Stimulated activated naive CD8-positive, alpha-beta T cell treated with anti-CD3 and anti-CD28 coated beads, Interleukin-15, Interleukin-2, amounts not matched to agents 100 ng/mL and 50 ng/mL, for 24 hours (primary cell): ENCODE measurements around the gene COL27A1.
A peak's percentile ranks its signal among the peaks of the same experiment; 100 is the strongest.
"Not testable (repeated sequence)": the region's sequence is repeated elsewhere in the genome, so short reads cannot be mapped to it uniquely, and the experiment has no call there.

Experiments used
- H3K27ac Mint-ChIP-seq: one replicate; pipeline ENCODE4 v1.8.0; 2021; ENCODE audit warnings: mild to moderate bottlenecking, mixed read lengths
- H3K27me3 Mint-ChIP-seq: one replicate; pipeline ENCODE4 v1.8.0; 2021; ENCODE audit warnings: mixed read lengths
- H3K36me3 Mint-ChIP-seq: one replicate; pipeline ENCODE4 v1.8.0; 2021; ENCODE audit warnings: low read depth, mixed read lengths
- H3K4me1 Mint-ChIP-seq: one replicate; pipeline ENCODE4 v1.8.0; 2021; ENCODE audit warnings: low read depth, mixed read lengths
- H3K4me3 Mint-ChIP-seq: one replicate; pipeline ENCODE4 v1.8.0; 2021; ENCODE audit warnings: mild to moderate bottlenecking, mixed read lengths
- H3K9me3 Mint-ChIP-seq: one replicate; pipeline ENCODE4 v1.8.0; 2021; ENCODE audit warnings: mixed read lengths

The COL27A1 gene

GRCh38 chr9:114332474-114333040 is 177.2 kb downstream of the COL27A1 start:
- peaks cover 21% of the 10 kb centered on the region for H3K36me3 Mint-ChIP-seq

GRCh38 chr9:114333718-114334117 is 178.4 kb downstream of the COL27A1 start:
- not testable (repeated sequence) for H3K4me3 Mint-ChIP-seq, H3K27ac Mint-ChIP-seq, H3K27me3 Mint-ChIP-seq, H3K9me3 Mint-ChIP-seq
- Mint-ChIP-seq H3K36me3 (peaks cover 30% of the 10 kb centered on the region), H3K4me1 (peaks cover 19% of the 10 kb centered on the region)

More at GRCh38 chr9:114332474-114333040, 177.2 kb downstream of the COL27A1 start:
- Mint-ChIP-seq H3K4me1 (peaks cover 14% of the 10 kb centered on the region), H3K27ac (peak overlapping the region; percentile 17)
- not testable (repeated sequence) for H3K4me3 Mint-ChIP-seq, H3K9me3 Mint-ChIP-seq, H3K27me3 Mint-ChIP-seq

- peak overlapping the region; percentile 94 for H3K27ac Mint-ChIP-seq
- peaks cover 3% of the 10 kb centered on the region for H3K9me3 Mint-ChIP-seq
- H3K36me3 Mint-ChIP-seq, result peaks cover 38% of the 10 kb centered on the region
- no peaks in the 10 kb centered on the region for H3K27me3 Mint-ChIP-seq
- H3K4me1 Mint-ChIP-seq, result peaks cover 25% of the 10 kb centered on the region
- no peak overlapping the region for H3K4me3 Mint-ChIP-seq
Observed at GRCh38 chr9:114334490-114334889, 179.2 kb downstream of the COL27A1 start.

GRCh38 chr9:114335745-114336144 is 180.4 kb downstream of the COL27A1 start:
- Mint-ChIP-seq H3K36me3 (peaks cover 49% of the 10 kb centered on the region), H3K4me3 (no peak overlapping the region), H3K27me3 (no peaks in the 10 kb centered on the region), H3K4me1 (peaks cover 28% of the 10 kb centered on the region), H3K27ac (no peak overlapping the region), H3K9me3 (peaks cover 3% of the 10 kb centered on the region)

GRCh38 chr9:114336157-114336556 is 180.8 kb downstream of the COL27A1 start:
- Mint-ChIP-seq H3K27ac (no peak overlapping the region), H3K9me3 (peaks cover 3% of the 10 kb centered on the region), H3K27me3 (no peaks in the 10 kb centered on the region)

GRCh38 chr9:114336699-114337395 is 181.5 kb downstream of the COL27A1 start:
- H3K27me3 Mint-ChIP-seq, result no peaks in the 10 kb centered on the region
- H3K27ac Mint-ChIP-seq, result peak overlapping the region; percentile 21
- no peak overlapping the region for H3K4me3 Mint-ChIP-seq
- peaks cover 60% of the 10 kb centered on the region for H3K36me3 Mint-ChIP-seq
- H3K9me3 Mint-ChIP-seq, result peaks cover 3% of the 10 kb centered on the region
- H3K4me1 Mint-ChIP-seq, result peaks cover 32% of the 10 kb centered on the region

More at GRCh38 chr9:114336157-114336556, 180.8 kb downstream of the COL27A1 start:
- H3K36me3 Mint-ChIP-seq, result peaks cover 53% of the 10 kb centered on the region
- H3K4me1 Mint-ChIP-seq, result peaks cover 30% of the 10 kb centered on the region
- no peak overlapping the region for H3K4me3 Mint-ChIP-seq

GRCh38 chr9:114338187-114338586 is 182.8 kb downstream of the COL27A1 start:
- H3K27me3 Mint-ChIP-seq, result no peaks in the 10 kb centered on the region
- H3K27ac Mint-ChIP-seq, result peak overlapping the region; percentile 47
- peaks cover 27% of the 10 kb centered on the region for H3K4me1 Mint-ChIP-seq
- no peak overlapping the region for H3K4me3 Mint-ChIP-seq
- H3K36me3 Mint-ChIP-seq, result peaks cover 69% of the 10 kb centered on the region
- peaks cover 3% of the 10 kb centered on the region for H3K9me3 Mint-ChIP-seq

GRCh38 chr9:114339130-114339908 is 184.0 kb downstream of the COL27A1 start:
- Mint-ChIP-seq H3K9me3 (peaks cover 3% of the 10 kb centered on the region), H3K27me3 (no peaks in the 10 kb centered on the region), H3K4me1 (peaks cover 27% of the 10 kb centered on the region), H3K4me3 (no peak overlapping the region), H3K36me3 (peaks cover 80% of the 10 kb centered on the region), H3K27ac (peak overlapping the region; percentile 67)

GRCh38 chr9:114341152-114341830 is 186.0 kb downstream of the COL27A1 start:
- H3K4me3 Mint-ChIP-seq, result no peak overlapping the region
- H3K36me3 Mint-ChIP-seq, result peaks cover 83% of the 10 kb centered on the region
- no peaks in the 10 kb centered on the region for H3K9me3 Mint-ChIP-seq
- H3K27ac Mint-ChIP-seq, result peak overlapping the region; percentile 69
- H3K4me1 Mint-ChIP-seq, result peaks cover 26% of the 10 kb centered on the region
- H3K27me3 Mint-ChIP-seq, result no peaks in the 10 kb centered on the region

- no peak overlapping the region for H3K4me3 Mint-ChIP-seq
- no peaks in the 10 kb centered on the region for H3K9me3 Mint-ChIP-seq
- no peak overlapping the region for H3K27ac Mint-ChIP-seq
- H3K4me1 Mint-ChIP-seq, result peaks cover 33% of the 10 kb centered on the region
- H3K27me3 Mint-ChIP-seq, result no peaks in the 10 kb centered on the region
- H3K36me3 Mint-ChIP-seq, result peaks cover 85% of the 10 kb centered on the region
Observed at GRCh38 chr9:114341991-114342390, 186.7 kb downstream of the COL27A1 start.

GRCh38 chr9:114342755-114343440 is 187.6 kb downstream of the COL27A1 start:
- Mint-ChIP-seq H3K36me3 (peaks cover 89% of the 10 kb centered on the region), H3K27me3 (no peaks in the 10 kb centered on the region), H3K4me3 (no peak overlapping the region), H3K4me1 (peaks cover 38% of the 10 kb centered on the region), H3K27ac (peak overlapping the region; percentile 65), H3K9me3 (no peaks in the 10 kb centered on the region)

- H3K36me3 Mint-ChIP-seq, result peaks cover 90% of the 10 kb centered on the region
- no peaks in the 10 kb centered on the region for H3K9me3 Mint-ChIP-seq
- peak overlapping the region; percentile 65 for H3K27ac Mint-ChIP-seq
- H3K4me1 Mint-ChIP-seq, result peaks cover 42% of the 10 kb centered on the region
- no peak overlapping the region for H3K4me3 Mint-ChIP-seq
- no peaks in the 10 kb centered on the region for H3K27me3 Mint-ChIP-seq
Observed at GRCh38 chr9:114343471-114344187, 188.3 kb downstream of the COL27A1 start.

GRCh38 chr9:114344188-114344566 is 188.8 kb downstream of the COL27A1 start:
- Mint-ChIP-seq H3K4me3 (no peak overlapping the region), H3K4me1 (peaks cover 43% of the 10 kb centered on the region), H3K9me3 (no peaks in the 10 kb centered on the region), H3K36me3 (peaks cover 89% of the 10 kb centered on the region), H3K27me3 (no peaks in the 10 kb centered on the region), H3K27ac (peak overlapping the region; percentile 71)

- Mint-ChIP-seq H3K4me3 (no peak overlapping the region), H3K27me3 (no peaks in the 10 kb centered on the region), H3K27ac (peak overlapping the region; percentile 71), H3K36me3 (peaks cover 89% of the 10 kb centered on the region), H3K4me1 (peaks cover 46% of the 10 kb centered on the region), H3K9me3 (no peaks in the 10 kb centered on the region)
Observed at GRCh38 chr9:114344692-114345091, 189.4 kb downstream of the COL27A1 start.
